HG02610 (cell line): ENCODE measurements around the gene DPP6.

Experiments used
- ATAC-seq: cut with Tn5 transposase; IDR thresholded peaks from one replicate; pipeline ENCODE4 v1.9.1; 2021; ENCODE audit warnings: mild to moderate bottlenecking, moderate library complexity; ENCODE audit not compliant: unreplicated experiment

Gene DPP6

GRCh38 chr7:154440058-154440457 is 387.9 kb downstream of the DPP6 start:
- no peak for ATAC-seq

GRCh38 chr7:154440651-154441050 is 388.5 kb downstream of the DPP6 start:
- ATAC-seq, result no peak

- ATAC-seq, result no peak
Observed at GRCh38 chr7:154441811-154442210, 389.6 kb downstream of the DPP6 start.

- ATAC-seq, result no peak
Observed at GRCh38 chr7:154442939-154443338, 390.7 kb downstream of the DPP6 start.

- ATAC-seq, result no peak
Observed at GRCh38 chr7:154450451-154450850, 398.3 kb downstream of the DPP6 start.

- ATAC-seq, result no peak
Observed at GRCh38 chr7:154451480-154452457, 399.6 kb downstream of the DPP6 start.

GRCh38 chr7:154463794-154464193 is 411.6 kb downstream of the DPP6 start:
- ATAC-seq, result no peak

- ATAC-seq, result no peak
Observed at GRCh38 chr7:154469652-154470051, 417.5 kb downstream of the DPP6 start.

- no peak for ATAC-seq
Observed at GRCh38 chr7:154472343-154472742, 420.1 kb downstream of the DPP6 start.

GRCh38 chr7:154473360-154473759 is 421.2 kb downstream of the DPP6 start:
- no peak for ATAC-seq

GRCh38 chr7:154474903-154475520 is 422.8 kb downstream of the DPP6 start:
- ATAC-seq, result no peak

- no peak for ATAC-seq
Observed at GRCh38 chr7:154475864-154476263, 423.7 kb downstream of the DPP6 start.

- no peak for ATAC-seq
Observed at GRCh38 chr7:154480817-154481216, 428.6 kb downstream of the DPP6 start.

GRCh38 chr7:154482863-154483262 is 430.7 kb downstream of the DPP6 start:
- ATAC-seq, result no peak

GRCh38 chr7:154484406-154484805 is 432.2 kb downstream of the DPP6 start:
- ATAC-seq, result no peak

- ATAC-seq, result no peak
Observed at GRCh38 chr7:154484943-154485342, 432.7 kb downstream of the DPP6 start.

- no peak for ATAC-seq
Observed at GRCh38 chr7:154489897-154490296, 437.7 kb downstream of the DPP6 start.

- ATAC-seq, result no peak
Observed at GRCh38 chr7:154493594-154493993, 441.4 kb downstream of the DPP6 start.

GRCh38 chr7:154497751-154498150 is 445.6 kb downstream of the DPP6 start:
- ATAC-seq, result no peak

GRCh38 chr7:154503962-154504550 is 451.9 kb downstream of the DPP6 start:
- ATAC-seq, result no peak

GRCh38 chr7:154504918-154505317 is 452.7 kb downstream of the DPP6 start:
- ATAC-seq, result no peak

GRCh38 chr7:154505362-154505761 is 453.2 kb downstream of the DPP6 start:
- ATAC-seq, result no peak
